Measurements from ENCODE around the gene INSIG2. TPM values are rescaled to one million over a fixed set of nuclear protein-coding genes. Genes with fewer than 3 reads are reported as not detected.

The INSIG2 gene
- total RNA-seq, 2 donors from 2014 or later, result 12.8 to 47.0 TPM

DNA sequence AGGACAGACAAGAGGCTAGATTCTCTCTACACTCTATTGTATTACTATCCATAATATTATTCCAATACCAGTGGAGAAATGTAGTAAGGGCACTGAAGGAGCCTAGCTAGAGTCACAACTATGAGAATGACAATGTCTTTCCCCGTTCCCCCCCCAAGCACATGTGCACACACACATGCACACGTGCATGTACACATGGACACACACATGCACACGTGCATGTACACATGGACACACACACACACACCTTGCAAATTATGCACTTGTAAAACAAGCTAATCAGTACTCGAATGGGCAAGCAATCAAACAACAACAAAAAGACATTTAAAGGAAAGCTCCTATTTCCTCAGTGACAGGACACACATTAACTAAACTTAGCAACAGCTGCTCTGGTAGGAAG is 65.2 kb downstream of the INSIG2 start:
- no peak for DNase-seq
- TF ChIP-seq, protein P1, sequence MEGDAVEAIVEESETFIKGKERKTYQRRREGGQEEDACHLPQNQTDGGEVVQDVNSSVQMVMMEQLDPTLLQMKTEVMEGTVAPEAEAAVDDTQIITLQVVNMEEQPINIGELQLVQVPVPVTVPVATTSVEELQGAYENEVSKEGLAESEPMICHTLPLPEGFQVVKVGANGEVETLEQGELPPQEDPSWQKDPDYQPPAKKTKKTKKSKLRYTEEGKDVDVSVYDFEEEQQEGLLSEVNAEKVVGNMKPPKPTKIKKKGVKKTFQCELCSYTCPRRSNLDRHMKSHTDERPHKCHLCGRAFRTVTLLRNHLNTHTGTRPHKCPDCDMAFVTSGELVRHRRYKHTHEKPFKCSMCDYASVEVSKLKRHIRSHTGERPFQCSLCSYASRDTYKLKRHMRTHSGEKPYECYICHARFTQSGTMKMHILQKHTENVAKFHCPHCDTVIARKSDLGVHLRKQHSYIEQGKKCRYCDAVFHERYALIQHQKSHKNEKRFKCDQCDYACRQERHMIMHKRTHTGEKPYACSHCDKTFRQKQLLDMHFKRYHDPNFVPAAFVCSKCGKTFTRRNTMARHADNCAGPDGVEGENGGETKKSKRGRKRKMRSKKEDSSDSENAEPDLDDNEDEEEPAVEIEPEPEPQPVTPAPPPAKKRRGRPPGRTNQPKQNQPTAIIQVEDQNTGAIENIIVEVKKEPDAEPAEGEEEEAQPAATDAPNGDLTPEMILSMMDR (IDR thresholded peaks at IDR 0.05), result no peak
- Histone ChIP-seq H3K27me3 (no peaks in the 10 kb centered on the region), H3K9me3 (no peaks in the 10 kb centered on the region), H3K4me3 (no peak overlapping the region), H3K4me1 (no peaks in the 10 kb centered on the region), H3K9ac (ENCODE audit: low read depth in 2 of 2, low read length in 2 of 2) (no peak overlapping the region), H3K36me3 (no peaks in the 10 kb centered on the region), H3K27ac (no peak overlapping the region)
- intact Hi-C loops (cut with DNase I), result no loop called here

DNA sequence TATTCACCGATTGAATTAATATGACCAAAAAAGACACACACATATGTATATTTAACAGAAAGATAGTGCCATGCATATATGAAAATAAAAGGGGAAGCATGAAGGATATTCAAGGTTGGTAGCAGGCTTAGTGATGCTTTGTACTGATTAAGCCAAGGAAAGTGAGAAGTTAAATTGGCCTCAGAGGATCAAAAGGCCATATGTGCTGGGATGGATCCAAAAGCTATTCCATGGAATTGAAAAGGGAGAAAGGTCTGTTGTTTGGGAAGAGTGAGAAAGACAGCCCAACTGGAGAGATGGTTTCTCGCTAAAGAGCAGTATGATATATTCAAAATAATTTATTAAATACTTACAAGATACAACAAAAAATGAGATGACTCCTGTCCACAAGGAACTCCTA is 65.9 kb downstream of the INSIG2 start:
- Histone ChIP-seq H3K27ac (no peak overlapping the region), H3K4me3 (no peak overlapping the region), H3K27me3 (no peaks in the 10 kb centered on the region), H3K9ac (ENCODE audit: low read depth in 2 of 2, low read length in 2 of 2) (no peak overlapping the region), H3K36me3 (no peaks in the 10 kb centered on the region), H3K9me3 (no peaks in the 10 kb centered on the region), H3K4me1 (no peaks in the 10 kb centered on the region)
- TF ChIP-seq, protein P1 (IDR thresholded peaks at IDR 0.05), result no peak
- intact Hi-C loops (cut with DNase I), result no loop called here
- DNase-seq, result no peak

Other genes with a start within 250 kb of the INSIG2 start
- gene CCDC93, start 74.4 kb upstream of the INSIG2 start, total RNA-seq, result 10 to 100 TPM; 33.5 to 37.8 TPM

All from colonic mucosa (tissue), 4 donors.